T-helper 1 cell treated with Interleukin-12 subunit alpha and Interleukin-12 subunit beta and Interleukin-4 antibody, amounts not matched to agents 30 μg/mL and 1 μg/mL, for 36 hours (primary cell): ENCODE data around the gene CCDC197.
A peak's percentile ranks its signal among the peaks of the same experiment; 100 is the strongest.

ENCODE experiments used
- H3K27ac Mint-ChIP-seq: one replicate; pipeline ENCODE4 v1.8.0; 2021; ENCODE audit warnings: mild to moderate bottlenecking, mixed read lengths
- H3K27me3 Mint-ChIP-seq: one replicate; pipeline ENCODE4 v1.8.0; 2021; ENCODE audit warnings: low read depth, mixed read lengths
- H3K36me3 Mint-ChIP-seq: one replicate; pipeline ENCODE4 v1.8.0; 2021; ENCODE audit warnings: low read depth, mixed read lengths
- H3K4me1 Mint-ChIP-seq: one replicate; pipeline ENCODE4 v1.8.0; 2021; ENCODE audit warnings: low read depth, mixed read lengths
- H3K4me3 Mint-ChIP-seq: one replicate; pipeline ENCODE4 v1.8.0; 2021; ENCODE audit warnings: mild to moderate bottlenecking, moderate library complexity, mixed read lengths
- H3K9me3 Mint-ChIP-seq: one replicate; pipeline ENCODE4 v1.8.0; 2021; ENCODE audit warnings: mixed read lengths

The CCDC197 gene

GRCh38 chr14:93997082-93997481 lies at the start of gene CCDC197:
TSS of gene CCDC197 (plus strand) at chr14:93997301. CDS start at chr14:93998132, 831 bp downstream.
- Mint-ChIP-seq H3K9me3 (no peaks in the 10 kb centered on the region), H3K36me3 (no peaks in the 10 kb centered on the region), H3K4me1 (peaks cover 29% of the 10 kb centered on the region), H3K4me3 (no peak within 1 kb of the TSS), H3K27ac (peak within 1 kb of the TSS; percentile 47), H3K27me3 (no peaks in the 10 kb centered on the region)

- no peak overlapping the region for H3K27ac Mint-ChIP-seq
- H3K4me3 Mint-ChIP-seq = no peak overlapping the region
- H3K4me1 Mint-ChIP-seq = peaks cover 41% of the 10 kb centered on the region
- H3K9me3 Mint-ChIP-seq = no peaks in the 10 kb centered on the region
- no peaks in the 10 kb centered on the region for H3K27me3 Mint-ChIP-seq
- H3K36me3 Mint-ChIP-seq = peaks cover 64% of the 10 kb centered on the region
Observed at GRCh38 chr14:93949511-93950075, 47.5 kb upstream of the CCDC197 start.

- no peak overlapping the region for H3K27ac Mint-ChIP-seq
- no peaks in the 10 kb centered on the region for H3K27me3 Mint-ChIP-seq
- H3K4me3 Mint-ChIP-seq = no peak overlapping the region
- H3K9me3 Mint-ChIP-seq = no peaks in the 10 kb centered on the region
- peaks cover 58% of the 10 kb centered on the region for H3K36me3 Mint-ChIP-seq
- peaks cover 54% of the 10 kb centered on the region for H3K4me1 Mint-ChIP-seq
Observed at GRCh38 chr14:93950948-93951634, 46.0 kb upstream of the CCDC197 start.

- no peaks in the 10 kb centered on the region for H3K9me3 Mint-ChIP-seq
- H3K4me1 Mint-ChIP-seq = peaks cover 58% of the 10 kb centered on the region
- no peaks in the 10 kb centered on the region for H3K27me3 Mint-ChIP-seq
- H3K36me3 Mint-ChIP-seq = peaks cover 54% of the 10 kb centered on the region
- H3K4me3 Mint-ChIP-seq = no peak overlapping the region
- H3K27ac Mint-ChIP-seq = no peak overlapping the region
Observed at GRCh38 chr14:93951635-93952540, 45.2 kb upstream of the CCDC197 start.

- Mint-ChIP-seq H3K4me1 (peaks cover 68% of the 10 kb centered on the region), H3K27ac (peak overlapping the region; percentile 62), H3K4me3 (peak overlapping the region; percentile 21), H3K9me3 (no peaks in the 10 kb centered on the region), H3K27me3 (no peaks in the 10 kb centered on the region), H3K36me3 (peaks cover 52% of the 10 kb centered on the region)
Observed at GRCh38 chr14:93952829-93953228, 44.3 kb upstream of the CCDC197 start.

- H3K9me3 Mint-ChIP-seq = no peaks in the 10 kb centered on the region
- H3K4me1 Mint-ChIP-seq = peaks cover 71% of the 10 kb centered on the region
- no peaks in the 10 kb centered on the region for H3K27me3 Mint-ChIP-seq
- peaks cover 53% of the 10 kb centered on the region for H3K36me3 Mint-ChIP-seq
- no peak overlapping the region for H3K4me3 Mint-ChIP-seq
- peak overlapping the region; percentile 62 for H3K27ac Mint-ChIP-seq
Observed at GRCh38 chr14:93953263-93953662, 43.8 kb upstream of the CCDC197 start.

GRCh38 chr14:93953739-93954515 lies 43.2 kb upstream of the CCDC197 start:
- peak overlapping the region; percentile 83 for H3K4me3 Mint-ChIP-seq
- peaks cover 51% of the 10 kb centered on the region for H3K36me3 Mint-ChIP-seq
- no peaks in the 10 kb centered on the region for H3K9me3 Mint-ChIP-seq
- peaks cover 78% of the 10 kb centered on the region for H3K4me1 Mint-ChIP-seq
- no peaks in the 10 kb centered on the region for H3K27me3 Mint-ChIP-seq
- H3K27ac Mint-ChIP-seq = peak overlapping the region; percentile 84

GRCh38 chr14:93954516-93954830 lies 42.6 kb upstream of the CCDC197 start:
- Mint-ChIP-seq H3K4me3 (peak overlapping the region; percentile 83), H3K36me3 (peaks cover 51% of the 10 kb centered on the region), H3K27me3 (no peaks in the 10 kb centered on the region), H3K27ac (peak overlapping the region; percentile 98), H3K4me1 (peaks cover 83% of the 10 kb centered on the region), H3K9me3 (no peaks in the 10 kb centered on the region)

GRCh38 chr14:93954900-93955849 lies 41.9 kb upstream of the CCDC197 start:
- Mint-ChIP-seq H3K27ac (peak overlapping the region; percentile 98), H3K4me1 (peaks cover 86% of the 10 kb centered on the region), H3K27me3 (no peaks in the 10 kb centered on the region), H3K9me3 (no peaks in the 10 kb centered on the region), H3K36me3 (peaks cover 47% of the 10 kb centered on the region), H3K4me3 (peak overlapping the region; percentile 83)

GRCh38 chr14:93955850-93956481 lies 41.1 kb upstream of the CCDC197 start:
- H3K27me3 Mint-ChIP-seq = no peaks in the 10 kb centered on the region
- H3K36me3 Mint-ChIP-seq = peaks cover 39% of the 10 kb centered on the region

GRCh38 chr14:93956514-93957332 lies 40.4 kb upstream of the CCDC197 start:
- Mint-ChIP-seq H3K36me3 (peaks cover 41% of the 10 kb centered on the region), H3K4me3 (peak overlapping the region; percentile 83), H3K27me3 (no peaks in the 10 kb centered on the region), H3K4me1 (peaks cover 94% of the 10 kb centered on the region), H3K27ac (peak overlapping the region; percentile 98), H3K9me3 (no peaks in the 10 kb centered on the region)

More at GRCh38 chr14:93955850-93956481, 41.1 kb upstream of the CCDC197 start:
- Mint-ChIP-seq H3K9me3 (no peaks in the 10 kb centered on the region), H3K4me1 (peaks cover 92% of the 10 kb centered on the region), H3K4me3 (peak overlapping the region; percentile 83), H3K27ac (peak overlapping the region; percentile 98)

- H3K27me3 Mint-ChIP-seq = no peaks in the 10 kb centered on the region
Observed at GRCh38 chr14:93957333-93957710, 39.8 kb upstream of the CCDC197 start.

More at GRCh38 chr14:93957333-93957710, 39.8 kb upstream of the CCDC197 start:
- Mint-ChIP-seq H3K4me1 (peaks cover 91% of the 10 kb centered on the region), H3K27ac (peak overlapping the region; percentile 98), H3K4me3 (peak overlapping the region; percentile 83), H3K36me3 (peaks cover 36% of the 10 kb centered on the region), H3K9me3 (no peaks in the 10 kb centered on the region)
